ENCODE results near the gene NOTCH1. TPM values are rescaled to one million over a fixed set of nuclear protein-coding genes. Genes with fewer than 3 reads are reported as not detected.

NOTCH1 gene
- polyA plus RNA-seq, 6 donors from 2014 or later, result 0.05 to 8.0 (median 2.4) TPM

DNA sequence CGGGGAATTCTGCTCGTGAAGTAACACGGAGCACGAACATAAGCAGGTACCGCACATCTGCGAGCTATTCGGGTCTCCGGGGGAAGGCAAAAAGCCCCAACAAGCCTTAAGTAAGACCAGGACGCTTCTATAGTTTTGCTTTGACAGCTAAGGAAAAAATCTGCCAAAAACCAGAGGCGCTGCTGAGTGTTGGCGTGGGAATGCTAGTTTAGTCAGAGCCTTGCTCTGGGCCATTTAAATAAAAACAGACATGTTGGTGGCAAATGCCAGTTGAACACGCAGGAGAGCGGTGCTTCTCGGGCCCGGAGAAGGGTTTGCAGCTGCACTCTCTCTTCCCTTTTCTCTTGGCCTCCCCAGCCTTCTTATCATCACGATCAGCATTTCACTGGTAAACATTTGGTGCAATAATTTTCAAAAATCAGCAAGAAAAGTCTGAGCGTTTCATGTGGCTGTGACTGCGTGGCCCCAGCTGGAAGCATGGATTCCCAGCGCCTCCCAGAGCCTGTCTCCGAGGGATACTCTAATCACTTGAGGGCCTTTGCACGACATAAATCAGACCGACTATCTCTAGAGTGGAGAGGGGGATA lies 6.4 kb upstream of the NOTCH1 start:
- ATAC-seq (ENCODE audit: low read depth in 2 of 2) (peak; percentile 83 to 84), DNase-seq (peak; percentile 58)
- peaks cover 0 to 5% (median 0%) of the 10 kb centered on the region in 3 donors for H3K27me3 Mint-ChIP-seq
- H3K27ac Mint-ChIP-seq, result peak overlapping the region; percentile 20 to 98 (median 91)
- peak overlapping the region; percentile 60 to 91 (median 76) for H3K4me3 Mint-ChIP-seq
- no peaks in the 10 kb centered on the region for H3K36me3 Mint-ChIP-seq
- no peaks in the 10 kb centered on the region for H3K9me3 Mint-ChIP-seq
- H3K4me1 Mint-ChIP-seq, result peaks cover 15 to 37% (median 20%) of the 10 kb centered on the region in 3 donors

DNA sequence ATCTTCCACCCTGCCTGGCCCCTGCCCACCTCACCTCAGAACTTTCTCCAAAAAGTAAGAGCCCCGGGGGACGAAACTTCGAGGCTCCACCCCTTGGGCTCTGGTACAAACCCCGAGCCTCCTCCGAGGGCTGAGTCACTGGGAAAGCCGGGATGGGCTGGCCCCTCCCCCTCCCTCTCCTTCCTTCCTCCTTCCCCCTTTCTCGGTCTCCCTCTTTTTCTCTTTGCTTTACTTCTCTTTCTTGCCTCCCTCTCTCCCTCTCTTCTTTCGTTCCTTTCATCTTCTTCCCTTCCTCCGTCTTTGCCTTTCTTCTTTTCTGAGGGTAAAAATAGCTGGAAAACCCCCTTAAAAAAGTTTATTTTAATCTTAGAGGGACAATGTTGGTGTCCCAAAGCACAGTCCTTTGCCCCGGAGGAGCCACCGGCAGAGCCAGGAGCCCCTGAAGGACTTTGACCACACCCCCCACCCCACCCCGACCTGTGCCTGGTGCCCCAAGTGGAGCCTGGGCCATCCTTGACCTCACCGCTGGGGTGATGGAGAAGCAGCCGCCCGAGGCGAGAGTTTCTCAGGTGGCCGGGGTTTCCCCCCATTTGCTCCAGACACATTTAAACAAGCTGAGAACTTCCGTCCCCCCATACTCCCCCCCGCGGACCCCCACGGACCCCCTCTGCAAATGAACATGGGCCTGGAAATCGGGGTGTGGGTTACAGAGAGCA lies 5.7 kb upstream of the NOTCH1 start:
- peak; percentile 62 to 70 for ATAC-seq (ENCODE audit: low read depth in 2 of 2)
- Mint-ChIP-seq H3K9me3 (no peaks in the 10 kb centered on the region), H3K4me1 (peaks cover 19 to 44% (median 23%) of the 10 kb centered on the region in 3 donors), H3K36me3 (no peaks in the 10 kb centered on the region), H3K27me3 (peaks cover 0 to 5% (median 0%) of the 10 kb centered on the region in 3 donors), H3K4me3 (peak overlapping the region; percentile 60 to 91 (median 76)), H3K27ac (peak overlapping the region; percentile 83 to 98 (median 91))
- DNase-seq, result peak; percentile 42

DNA sequence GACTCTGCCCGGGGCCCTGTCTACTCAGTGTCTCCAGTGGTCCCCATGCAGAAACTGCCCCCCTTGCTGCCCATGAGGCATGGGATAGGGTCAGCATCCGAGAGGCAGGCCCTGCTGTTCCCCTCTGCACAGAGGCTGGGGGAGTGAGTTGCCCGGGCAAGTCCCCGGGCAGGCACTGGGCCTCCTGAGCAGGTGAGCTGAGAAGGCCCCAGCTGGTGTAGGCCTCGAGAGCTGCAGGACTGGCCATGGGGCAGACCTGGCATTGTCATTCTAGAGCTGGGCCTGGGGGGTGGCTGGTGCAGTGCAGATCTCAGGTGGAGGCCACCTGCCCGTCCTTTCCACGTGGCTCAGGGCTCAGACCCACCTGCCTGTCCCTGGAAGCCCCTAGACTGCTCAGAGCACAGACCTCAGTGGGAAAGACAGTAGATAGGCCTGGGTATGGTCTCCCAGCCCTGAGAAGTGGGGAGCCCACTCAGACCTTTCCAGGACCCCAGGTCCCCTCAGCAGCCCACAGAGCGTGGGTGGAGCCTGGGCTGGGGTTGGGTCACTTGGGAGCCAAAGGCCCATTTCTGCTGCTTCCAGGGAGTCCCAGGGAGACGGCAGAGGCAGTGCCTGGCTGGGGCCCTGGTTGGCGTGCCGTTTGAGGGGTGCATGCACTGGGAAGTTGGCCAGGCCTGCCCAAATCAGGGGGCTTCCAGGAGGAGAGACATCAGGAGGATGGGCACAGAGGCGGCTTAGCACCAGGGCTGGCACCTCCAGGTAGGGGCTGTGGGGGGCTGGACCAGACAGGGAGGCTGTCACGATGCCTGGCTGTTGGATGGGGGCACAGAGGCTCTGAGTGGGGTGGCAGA lies 4.8 kb upstream of the NOTCH1 start:
- peak overlapping the region in 1 of 6 donors; percentile 86 for H3K27ac Mint-ChIP-seq

DNA sequence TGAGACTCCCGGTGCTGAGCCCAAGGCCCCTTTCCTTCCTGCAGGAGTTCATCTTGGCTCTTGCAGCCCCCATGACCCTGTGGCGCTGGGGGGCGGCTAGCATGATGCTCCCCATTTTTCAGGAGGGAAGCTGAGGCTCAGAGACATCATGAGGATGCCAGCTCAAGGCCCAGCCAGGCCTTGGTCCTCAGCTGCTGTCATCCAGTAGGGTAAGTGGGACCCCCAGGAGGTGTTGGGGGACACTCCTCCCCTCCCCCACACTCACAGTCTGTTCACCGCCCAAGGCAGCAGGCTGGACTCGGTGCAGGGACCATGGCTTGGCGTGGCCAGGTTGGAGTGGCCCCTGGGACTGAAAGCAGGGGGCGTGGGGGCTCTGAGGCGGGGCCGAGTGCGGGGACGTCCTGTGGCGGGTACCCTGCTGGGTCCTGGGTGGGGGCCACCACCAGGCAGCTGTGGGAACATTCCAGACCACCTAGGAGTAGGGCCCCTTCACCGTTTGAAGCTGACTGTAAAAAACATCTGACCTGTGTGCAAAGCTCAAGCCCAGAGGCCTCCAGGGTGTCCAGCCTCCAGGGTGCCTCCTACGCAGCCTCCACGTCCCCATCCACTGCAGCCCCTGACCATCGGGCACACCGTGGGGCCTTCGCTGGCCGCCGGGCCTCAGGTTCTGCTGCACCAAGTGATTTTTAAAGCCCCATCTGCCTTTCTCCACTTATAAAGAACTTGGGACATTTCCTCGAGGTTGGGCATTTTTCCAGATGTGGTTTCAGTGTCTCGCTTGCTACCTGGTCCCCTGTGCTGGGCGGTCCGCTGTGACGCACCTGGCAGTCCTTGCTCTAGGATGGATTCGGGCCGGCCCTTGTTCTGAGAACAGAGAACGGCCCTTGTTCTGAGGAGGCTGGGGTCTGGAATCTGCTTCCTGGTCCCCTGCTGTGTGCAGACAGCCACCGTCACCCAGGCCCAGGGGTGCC lies 3.4 kb upstream of the NOTCH1 start:
- H3K4me1 Mint-ChIP-seq, result peaks cover 19 to 50% (median 20%) of the 10 kb centered on the region in 3 donors
- H3K27ac Mint-ChIP-seq, result no peak overlapping the region
- H3K9me3 Mint-ChIP-seq, result no peaks in the 10 kb centered on the region
- ATAC-seq (ENCODE audit: low read depth in 2 of 2) (no peak), DNase-seq (no peak)
- H3K27me3 Mint-ChIP-seq, result no peaks in the 10 kb centered on the region
- H3K4me3 Mint-ChIP-seq, result peak overlapping the region in 2 of 8 donors; percentile 9 to 38
- H3K36me3 Mint-ChIP-seq, result no peaks in the 10 kb centered on the region

More for the DNA sequence above, 4.8 kb upstream of the NOTCH1 start:
- no peak for ATAC-seq (ENCODE audit: low read depth in 2 of 2)
- Mint-ChIP-seq H3K4me1 (peaks cover 19 to 44% (median 20%) of the 10 kb centered on the region in 3 donors), H3K4me3 (peak overlapping the region in 3 of 8 donors; percentile 54 to 74 (median 73)), H3K36me3 (no peaks in the 10 kb centered on the region), H3K27me3 (no peaks in the 10 kb centered on the region), H3K9me3 (no peaks in the 10 kb centered on the region)
- DNase-seq, result no peak

DNA sequence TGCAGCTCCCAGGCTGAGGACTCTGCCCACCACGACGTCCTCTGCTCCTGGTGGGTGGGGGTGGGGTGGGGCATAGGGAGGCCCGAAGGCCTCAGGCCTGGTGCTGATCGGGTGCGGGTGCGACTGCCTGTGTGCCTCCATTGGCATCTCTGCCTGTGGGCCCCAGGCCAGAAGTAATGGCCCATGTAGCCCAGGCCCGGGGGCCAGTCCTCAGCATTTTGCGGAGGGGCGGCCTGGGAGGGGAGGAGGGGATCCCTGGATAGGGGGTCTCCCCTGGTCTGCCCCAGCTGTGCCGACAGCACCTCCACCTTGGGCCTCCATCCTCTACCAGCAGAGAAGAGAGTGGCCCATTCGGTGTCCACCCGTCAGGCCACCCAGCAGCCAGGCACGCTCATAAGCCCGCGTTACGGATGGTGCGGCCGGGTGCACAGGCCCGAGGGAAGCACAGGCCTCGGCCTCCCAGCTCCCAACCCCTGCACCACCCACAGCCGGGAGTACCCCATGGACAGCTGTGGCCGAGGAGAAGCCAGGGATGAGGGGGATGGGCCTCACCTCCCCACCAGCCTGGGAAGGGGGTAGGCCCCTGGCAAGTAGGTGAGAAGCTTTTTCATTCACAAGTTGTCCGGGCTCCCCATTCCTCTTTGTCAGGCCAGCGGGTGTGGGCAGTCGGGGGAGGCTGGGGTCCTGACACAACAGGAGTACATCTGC lies 1.8 kb upstream of the NOTCH1 start:
- Mint-ChIP-seq H3K9me3 (no peaks in the 10 kb centered on the region), H3K27me3 (no peaks in the 10 kb centered on the region), H3K4me3 (peak overlapping the region in 4 of 8 donors; percentile 9 to 91 (median 38)), H3K27ac (no peak overlapping the region), H3K36me3 (no peaks in the 10 kb centered on the region), H3K4me1 (peaks cover 23 to 64% (median 35%) of the 10 kb centered on the region in 3 donors)
- DNase-seq (no peak), ATAC-seq (ENCODE audit: low read depth in 2 of 2) (no peak)

DNA sequence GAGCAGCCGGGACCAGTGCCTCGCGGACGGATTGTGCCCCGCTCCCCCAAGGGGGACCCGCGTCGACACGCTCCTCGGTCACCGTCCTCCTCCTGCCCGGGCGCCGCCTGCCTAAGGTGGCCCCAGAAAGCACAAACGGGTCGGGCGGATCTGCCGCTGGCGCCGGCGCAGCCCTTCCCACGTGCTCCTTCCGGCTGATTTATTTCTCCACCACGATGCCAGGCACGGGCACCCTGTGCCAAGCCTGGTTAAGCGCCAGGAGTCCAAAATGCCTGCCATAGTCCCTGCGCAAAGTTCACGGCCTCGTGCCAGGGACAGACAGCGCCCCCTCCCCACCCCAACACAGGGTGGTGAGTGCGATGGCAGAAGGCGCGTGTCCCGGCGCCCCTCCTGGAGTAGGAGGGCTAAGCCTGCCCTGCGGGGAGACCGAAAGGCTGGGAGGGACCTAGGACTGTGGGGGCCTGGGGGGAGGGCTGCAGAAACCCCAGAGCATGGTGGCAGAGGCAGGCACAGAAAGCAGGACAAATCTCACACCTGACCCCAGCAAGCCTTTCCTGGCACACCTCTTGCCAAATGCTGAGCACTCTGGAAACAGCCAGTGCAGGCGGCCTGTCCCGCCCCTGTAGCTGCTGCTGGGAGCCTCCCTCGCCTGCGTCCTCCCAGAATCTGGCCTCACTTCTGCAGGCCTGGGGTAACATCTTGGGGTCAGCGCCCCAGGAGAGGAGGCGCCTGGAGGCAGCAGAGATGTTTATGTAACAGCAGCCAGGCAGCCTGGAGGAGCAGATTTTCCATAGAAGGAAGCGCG lies 1.1 kb upstream of the NOTCH1 start:
- no peaks in the 10 kb centered on the region for H3K9me3 Mint-ChIP-seq
- ATAC-seq (ENCODE audit: low read depth in 2 of 2), result peak; percentile 6 to 10
- H3K4me1 Mint-ChIP-seq, result peaks cover 16 to 60% (median 28%) of the 10 kb centered on the region in 3 donors
- peak; percentile 40 for DNase-seq
- H3K4me3 Mint-ChIP-seq, result peak overlapping the region; percentile 82 to 91 (median 86)
- peak overlapping the region in 2 of 6 donors; percentile 78 to 84 for H3K27ac Mint-ChIP-seq
- H3K36me3 Mint-ChIP-seq, result no peaks in the 10 kb centered on the region
- no peaks in the 10 kb centered on the region for H3K27me3 Mint-ChIP-seq

DNA sequence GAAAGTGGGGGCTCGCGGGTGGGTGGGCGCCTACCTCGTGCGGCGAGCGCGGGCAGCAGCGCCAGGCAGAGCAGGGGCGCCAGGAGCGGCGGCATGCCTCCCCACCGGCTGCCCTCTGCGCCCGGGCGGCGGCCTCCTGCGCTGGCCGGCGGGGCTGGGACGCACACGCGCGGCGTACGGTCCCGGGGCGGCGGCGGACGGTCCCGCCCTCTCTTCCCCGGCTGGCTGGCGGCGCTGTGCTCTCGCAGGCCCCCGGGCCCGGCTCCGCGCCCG lies 220 bp downstream of the NOTCH1 start:
- peaks cover 10 to 51% (median 28%) of the 10 kb centered on the region in 3 donors for H3K4me1 Mint-ChIP-seq
- no peak overlapping the region for H3K27ac Mint-ChIP-seq
- H3K27me3 Mint-ChIP-seq, result no peaks in the 10 kb centered on the region
- ATAC-seq (ENCODE audit: low read depth in 2 of 2) (no peak), DNase-seq (no peak)
- H3K9me3 Mint-ChIP-seq, result no peaks in the 10 kb centered on the region
- no peaks in the 10 kb centered on the region for H3K36me3 Mint-ChIP-seq
- H3K4me3 Mint-ChIP-seq, result peak overlapping the region in 3 of 8 donors; percentile 85 to 90 (median 88)

DNA sequence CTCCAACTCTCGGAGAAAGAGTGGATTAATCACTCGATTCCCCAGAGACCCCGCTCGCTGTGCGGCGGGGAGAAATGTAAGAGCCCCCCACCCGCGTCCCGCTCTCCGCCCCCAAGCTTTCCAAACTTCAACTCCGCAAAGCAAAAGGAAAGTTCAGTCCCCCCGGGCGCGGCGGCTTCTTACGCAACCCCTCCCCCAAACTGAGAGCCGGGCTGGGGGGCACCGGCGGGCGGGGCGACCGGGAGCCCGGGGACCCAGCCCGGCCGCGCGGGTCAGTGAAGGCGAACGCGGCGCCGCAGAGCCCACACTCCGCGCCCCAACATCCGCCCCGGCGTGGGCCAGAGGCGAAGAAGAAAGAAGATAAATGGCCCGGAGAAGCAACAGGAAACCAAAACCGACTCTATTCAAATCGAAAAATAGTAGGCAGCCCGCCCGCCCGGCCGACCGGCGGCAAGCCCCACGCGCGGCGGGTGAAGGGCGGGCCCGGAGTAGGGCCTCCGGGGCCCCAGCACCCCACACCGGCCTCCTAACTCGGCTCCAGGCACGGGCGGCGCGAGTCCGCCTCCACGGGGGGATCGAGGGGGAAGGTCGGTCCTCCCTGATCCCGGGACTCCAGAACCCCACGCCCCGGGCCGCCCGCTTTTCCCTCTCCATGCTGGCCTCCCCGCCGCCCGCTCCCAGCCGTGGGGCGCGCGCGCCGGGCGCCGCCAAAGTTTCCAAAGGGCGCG lies 720 bp downstream of the NOTCH1 start:
- H3K9me3 Mint-ChIP-seq, result no peaks in the 10 kb centered on the region
- H3K27ac Mint-ChIP-seq, result peak overlapping the region in 5 of 6 donors; percentile 39 to 84 (median 66)
- no peaks in the 10 kb centered on the region for H3K27me3 Mint-ChIP-seq
- peak; percentile 68 for DNase-seq
- H3K4me3 Mint-ChIP-seq, result peak overlapping the region; percentile 82 to 92 (median 88)
- H3K36me3 Mint-ChIP-seq, result no peaks in the 10 kb centered on the region
- peak; percentile 18 to 29 for ATAC-seq (ENCODE audit: low read depth in 2 of 2)
- peaks cover 15 to 51% (median 33%) of the 10 kb centered on the region in 3 donors for H3K4me1 Mint-ChIP-seq

DNA sequence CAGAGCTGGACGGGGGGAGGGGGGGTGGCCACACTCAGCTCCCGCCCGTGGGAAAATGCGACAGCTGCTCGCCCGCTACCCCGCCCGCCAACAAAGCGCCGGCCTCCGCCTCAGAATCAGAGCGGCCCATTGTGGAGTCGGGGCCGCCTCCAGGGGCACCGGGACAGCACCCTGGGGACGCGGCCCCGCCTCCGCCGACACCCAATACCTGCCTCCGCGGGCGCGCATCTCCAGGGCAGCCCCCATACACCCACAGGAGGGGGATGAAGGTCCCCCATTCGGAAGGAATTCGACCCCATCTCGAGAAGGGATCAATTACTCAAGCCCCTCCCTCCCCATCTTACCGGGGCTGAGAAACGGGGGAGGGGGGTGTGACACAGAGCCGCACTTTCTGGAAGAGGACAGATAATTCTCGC lies 1.3 kb downstream of the NOTCH1 start:
- Mint-ChIP-seq H3K4me1 (peaks cover 20 to 55% (median 37%) of the 10 kb centered on the region in 3 donors), H3K9me3 (no peaks in the 10 kb centered on the region), H3K36me3 (no peaks in the 10 kb centered on the region), H3K4me3 (peak overlapping the region; percentile 82 to 92 (median 88)), H3K27me3 (no peaks in the 10 kb centered on the region), H3K27ac (peak overlapping the region in 5 of 6 donors; percentile 39 to 84 (median 66))
- DNase-seq (peak; percentile 47), ATAC-seq (ENCODE audit: low read depth in 2 of 2) (peak in 1 of 2 donors; percentile 6)

DNA sequence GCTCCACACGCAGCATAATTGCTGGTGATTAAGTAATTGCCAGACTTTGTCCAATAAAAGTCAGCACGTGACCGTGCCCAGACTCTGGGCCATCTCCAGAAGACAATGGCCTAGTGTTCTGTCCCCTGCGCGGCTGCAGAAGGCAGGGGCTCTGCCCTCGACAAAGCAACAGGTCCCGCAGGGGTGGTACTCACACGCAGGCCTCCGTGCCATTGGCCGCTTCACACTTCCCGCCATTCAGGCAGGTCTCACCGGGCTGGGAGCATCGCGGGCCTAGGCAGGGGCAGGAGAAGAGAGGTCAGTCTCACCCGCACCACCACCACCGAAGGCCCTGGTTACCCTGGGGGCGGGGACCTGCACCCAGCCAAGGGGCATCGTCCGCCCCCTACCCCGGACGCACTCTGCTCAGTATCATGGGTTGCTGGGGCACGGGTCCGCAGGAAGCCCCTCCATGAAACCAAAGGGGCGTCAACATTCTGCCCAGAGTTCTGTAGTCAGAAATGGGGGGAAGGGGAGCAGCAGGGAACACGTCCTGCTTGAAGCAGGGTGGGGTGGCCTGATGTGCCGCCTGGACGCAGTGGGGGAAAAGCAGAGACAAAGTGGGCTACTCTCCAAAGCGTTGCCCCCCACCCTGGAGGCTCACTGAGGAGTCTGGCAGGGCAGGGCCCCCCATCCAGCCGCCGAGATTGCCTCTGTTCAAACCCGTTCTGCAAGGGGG lies 1.9 kb downstream of the NOTCH1 start:
- Mint-ChIP-seq H3K27ac (peak overlapping the region in 1 of 6 donors; percentile 39), H3K9me3 (no peaks in the 10 kb centered on the region), H3K4me1 (peaks cover 26 to 61% (median 43%) of the 10 kb centered on the region in 3 donors), H3K4me3 (peak overlapping the region; percentile 82 to 92 (median 87)), H3K36me3 (no peaks in the 10 kb centered on the region), H3K27me3 (no peaks in the 10 kb centered on the region)
- ATAC-seq (ENCODE audit: low read depth in 2 of 2), result no peak
- DNase-seq, result no peak

Measured in naive B cell (primary cell).